Keratinocyte (primary cell): ENCODE data around the gene THAP3.

Experiments used
- EZH2 ChIP-seq: IDR thresholded peaks from one replicate; pipeline ENCODE4 v1.6.1; 2012; ENCODE audit warnings: inconsistent platforms, mild to moderate bottlenecking, low read length, moderate library complexity
- TF ChIP-seq, protein P1 (sequence below), 3 experiments: IDR thresholded peaks in 1 of 3; conservative IDR thresholded peaks in 1 of 3; optimal IDR thresholded peaks in 1 of 3; 2 replicates in 2 of 3; 3 replicates in 1 of 3; pipeline versions ENCODE3 to v1.5.1; 2011; ENCODE audit warnings: low read length in 3 of 3, mild to moderate bottlenecking in 3 of 3, moderate library complexity in 2 of 3, control low read depth in 1 of 3, inconsistent platforms in 1 of 3; ENCODE audit not compliant: insufficient read depth in 2 of 3; ENCODE audit errors: extremely low read depth in 1 of 3

DNA sequence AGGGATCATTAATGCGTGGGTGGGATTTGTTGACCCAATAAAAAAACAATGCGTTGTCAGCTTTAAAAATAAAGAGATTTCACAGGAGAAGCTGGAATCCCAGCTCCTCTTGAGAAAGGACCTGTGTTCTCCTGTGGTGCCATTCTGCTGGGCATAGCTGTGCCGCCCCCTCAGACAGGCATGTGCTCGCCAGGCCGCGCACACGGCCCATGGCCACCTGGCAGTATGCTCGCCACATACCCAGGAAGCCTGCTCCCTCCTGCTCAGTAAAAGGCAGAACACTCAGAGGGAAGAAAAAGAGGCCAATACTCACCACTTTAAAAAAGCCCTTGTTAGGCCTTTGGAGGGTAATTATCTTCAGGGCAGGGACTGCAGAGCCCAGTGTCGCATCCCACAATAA is 13.1 kb downstream of the THAP3 start:
- TF ChIP-seq, protein P1, sequence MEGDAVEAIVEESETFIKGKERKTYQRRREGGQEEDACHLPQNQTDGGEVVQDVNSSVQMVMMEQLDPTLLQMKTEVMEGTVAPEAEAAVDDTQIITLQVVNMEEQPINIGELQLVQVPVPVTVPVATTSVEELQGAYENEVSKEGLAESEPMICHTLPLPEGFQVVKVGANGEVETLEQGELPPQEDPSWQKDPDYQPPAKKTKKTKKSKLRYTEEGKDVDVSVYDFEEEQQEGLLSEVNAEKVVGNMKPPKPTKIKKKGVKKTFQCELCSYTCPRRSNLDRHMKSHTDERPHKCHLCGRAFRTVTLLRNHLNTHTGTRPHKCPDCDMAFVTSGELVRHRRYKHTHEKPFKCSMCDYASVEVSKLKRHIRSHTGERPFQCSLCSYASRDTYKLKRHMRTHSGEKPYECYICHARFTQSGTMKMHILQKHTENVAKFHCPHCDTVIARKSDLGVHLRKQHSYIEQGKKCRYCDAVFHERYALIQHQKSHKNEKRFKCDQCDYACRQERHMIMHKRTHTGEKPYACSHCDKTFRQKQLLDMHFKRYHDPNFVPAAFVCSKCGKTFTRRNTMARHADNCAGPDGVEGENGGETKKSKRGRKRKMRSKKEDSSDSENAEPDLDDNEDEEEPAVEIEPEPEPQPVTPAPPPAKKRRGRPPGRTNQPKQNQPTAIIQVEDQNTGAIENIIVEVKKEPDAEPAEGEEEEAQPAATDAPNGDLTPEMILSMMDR (optimal IDR thresholded peaks at IDR 0.05 in 1 of 3, IDR thresholded peaks at IDR 0.05 in 1 of 3, conservative IDR thresholded peaks at IDR 0.05 in 1 of 3; ENCODE audit: extremely low read depth in 1 of 3, insufficient read depth in 2 of 3, low read length in 3 of 3): no peak
- no peak for TF ChIP-seq EZH2
